Measurements from ENCODE around the gene PRAF2. TPM values are rescaled to one million over a fixed set of nuclear protein-coding genes. Genes with fewer than 3 reads are reported as not detected.
A peak's percentile ranks its signal among the peaks of the same experiment; 100 is the strongest.

The PRAF2 gene
- total RNA-seq, 1 experiment from 2014 or later = 6.3 TPM

- peak; percentile 98 for DNase-seq
Measured at GRCh38 chrX:49043220-49043986, 30.4 kb downstream of the PRAF2 start, which contains the start of gene TFE3. Gene TFE3 (minus strand): TSS chrX:49043357. CDS start chrX:49043226, 131 bp downstream.

GRCh38 chrX:49042581-49043219 lies 31.1 kb downstream of the PRAF2 start:
- H3K27me3 ChIP-seq (ENCODE audit: control insufficient read depth, insufficient read depth, low read length) = no peaks in the 10 kb centered on the region
- H3K36me3 ChIP-seq (replicated peaks; ENCODE audit: control insufficient read depth, insufficient read depth, low read length) = peaks cover 16% of the 10 kb centered on the region
- H3K4me3 ChIP-seq (ENCODE audit: insufficient read depth, low read depth, low read length) = peak overlapping the region; percentile 85
- DNase-seq = no peak

More at GRCh38 chrX:49043220-49043986, 30.4 kb downstream of the PRAF2 start, which contains the start of gene TFE3:
- Histone ChIP-seq H3K27me3 (ENCODE audit: control insufficient read depth, insufficient read depth, low read length) (no peaks in the 10 kb centered on the region), H3K4me3 (ENCODE audit: insufficient read depth, low read depth, low read length) (peak within 1 kb of the TSS; percentile 85), H3K36me3 (replicated peaks; ENCODE audit: control insufficient read depth, insufficient read depth, low read length) (peaks cover 10% of the 10 kb centered on the region)

- Histone ChIP-seq H3K4me3 (ENCODE audit: insufficient read depth, low read depth, low read length) (peak overlapping the region; percentile 85), H3K36me3 (replicated peaks; ENCODE audit: control insufficient read depth, insufficient read depth, low read length) (peaks cover 20% of the 10 kb centered on the region), H3K27me3 (ENCODE audit: control insufficient read depth, insufficient read depth, low read length) (no peaks in the 10 kb centered on the region)
- peak; percentile 19 for DNase-seq
Measured at GRCh38 chrX:49041744-49042580, 31.8 kb downstream of the PRAF2 start.

- peak; percentile 40 for DNase-seq
- H3K36me3 ChIP-seq (replicated peaks; ENCODE audit: control insufficient read depth, insufficient read depth, low read length) = peaks cover 20% of the 10 kb centered on the region
- peak overlapping the region; percentile 27 for H3K4me3 ChIP-seq (ENCODE audit: insufficient read depth, low read depth, low read length)
- H3K27me3 ChIP-seq (ENCODE audit: control insufficient read depth, insufficient read depth, low read length) = no peaks in the 10 kb centered on the region
Measured at GRCh38 chrX:49040376-49040955, 33.3 kb downstream of the PRAF2 start.

GRCh38 chrX:49039598-49040375 lies 34.0 kb downstream of the PRAF2 start:
- H3K4me3 ChIP-seq (ENCODE audit: insufficient read depth, low read depth, low read length) = peak overlapping the region; percentile 27
- DNase-seq = peak; percentile 94
- peaks cover 20% of the 10 kb centered on the region for H3K36me3 ChIP-seq (replicated peaks; ENCODE audit: control insufficient read depth, insufficient read depth, low read length)
- H3K27me3 ChIP-seq (ENCODE audit: control insufficient read depth, insufficient read depth, low read length) = no peaks in the 10 kb centered on the region

GRCh38 chrX:49037883-49038475 lies 35.8 kb downstream of the PRAF2 start:
- Histone ChIP-seq H3K36me3 (replicated peaks; ENCODE audit: control insufficient read depth, insufficient read depth, low read length) (peaks cover 35% of the 10 kb centered on the region), H3K4me3 (ENCODE audit: insufficient read depth, low read depth, low read length) (no peak overlapping the region), H3K27me3 (ENCODE audit: control insufficient read depth, insufficient read depth, low read length) (no peaks in the 10 kb centered on the region)
- DNase-seq = peak; percentile 30

GRCh38 chrX:49030283-49030682 lies 43.5 kb downstream of the PRAF2 start:
- no peak for DNase-seq
- Histone ChIP-seq H3K36me3 (replicated peaks; ENCODE audit: control insufficient read depth, insufficient read depth, low read length) (peaks cover 32% of the 10 kb centered on the region), H3K4me3 (ENCODE audit: insufficient read depth, low read depth, low read length) (no peak overlapping the region), H3K27me3 (ENCODE audit: control insufficient read depth, insufficient read depth, low read length) (no peaks in the 10 kb centered on the region)

- peaks cover 32% of the 10 kb centered on the region for H3K36me3 ChIP-seq (replicated peaks; ENCODE audit: control insufficient read depth, insufficient read depth, low read length)
- no peak overlapping the region for H3K4me3 ChIP-seq (ENCODE audit: insufficient read depth, low read depth, low read length)
- peak; percentile 92 for DNase-seq
- H3K27me3 ChIP-seq (ENCODE audit: control insufficient read depth, insufficient read depth, low read length) = no peaks in the 10 kb centered on the region
Measured at GRCh38 chrX:49029876-49030275, 43.9 kb downstream of the PRAF2 start.

Other genes with a start within 250 kb of the PRAF2 start
- gene ERAS, start 247.5 kb downstream of the PRAF2 start, total RNA-seq (2014; rRNA removed; shearing (Covaris generic)) = 0.21 TPM in 1 of 2 replicates, not detected in the other
- gene PCSK1N, start 238.4 kb downstream of the PRAF2 start, total RNA-seq (2014; rRNA removed; shearing (Covaris generic)) = 0.59 and 1.6 TPM in 2 replicates
- gene TIMM17B, start 176.2 kb downstream of the PRAF2 start, total RNA-seq (2014; rRNA removed; shearing (Covaris generic)) = 129 and 157 TPM in 2 replicates
- gene PQBP1, start 176.1 kb downstream of the PRAF2 start, total RNA-seq (2014; rRNA removed; shearing (Covaris generic)) = 30.2 and 39.8 TPM in 2 replicates
- gene SLC35A2, start 162.4 kb downstream of the PRAF2 start, total RNA-seq (2014; rRNA removed; shearing (Covaris generic)) = 12.0 and 12.3 TPM in 2 replicates
- 161 and 207 TPM in 2 replicates for gene PIM2, start 155.0 kb downstream of the PRAF2 start, total RNA-seq (2014; rRNA removed; shearing (Covaris generic))
- gene OTUD5, start 116.4 kb downstream of the PRAF2 start, total RNA-seq (2014; rRNA removed; shearing (Covaris generic)) = 32.6 and 35.1 TPM in 2 replicates
- gene KCND1, start 102.2 kb downstream of the PRAF2 start, total RNA-seq (2014; rRNA removed; shearing (Covaris generic)) = 0.76 and 1.00 TPM in 2 replicates
- gene GRIPAP1, start 71.7 kb downstream of the PRAF2 start, total RNA-seq (2014; rRNA removed; shearing (Covaris generic)) = 19.9 and 23.7 TPM in 2 replicates
- gene TFE3, start 30.6 kb downstream of the PRAF2 start, total RNA-seq (2014; rRNA removed; shearing (Covaris generic)) = 41.6 and 45.9 TPM in 2 replicates
- gene CCDC120, start 15.0 kb downstream of the PRAF2 start, total RNA-seq (2014; rRNA removed; shearing (Covaris generic)) = 4.7 and 5.8 TPM in 2 replicates
- gene WDR45, start 5.9 kb upstream of the PRAF2 start, total RNA-seq (2014; rRNA removed; shearing (Covaris generic)) = 28.5 and 33.6 TPM in 2 replicates
- gene GPKOW, start 49.7 kb upstream of the PRAF2 start, total RNA-seq (2014; rRNA removed; shearing (Covaris generic)) = 24.4 and 31.4 TPM in 2 replicates
- gene MAGIX, start 88.8 kb upstream of the PRAF2 start, total RNA-seq (2014; rRNA removed; shearing (Covaris generic)) = 0.21 and 1.00 TPM in 2 replicates
- gene PLP2, start 97.9 kb upstream of the PRAF2 start, total RNA-seq (2014; rRNA removed; shearing (Covaris generic)) = 1.1 and 1.5 TPM in 2 replicates
- 8.9 and 13.9 TPM in 2 replicates for gene PRICKLE3, start 112.4 kb upstream of the PRAF2 start, total RNA-seq (2014; rRNA removed; shearing (Covaris generic))
- gene SYP, start 126.2 kb upstream of the PRAF2 start, total RNA-seq (2014; rRNA removed; shearing (Covaris generic)) = 1.7 and 1.9 TPM in 2 replicates
- 0.55 and 2.1 TPM in 2 replicates for gene CACNA1F, start 159.3 kb upstream of the PRAF2 start, total RNA-seq (2014; rRNA removed; shearing (Covaris generic))
- 11.1 and 13.7 TPM in 2 replicates for gene CCDC22, start 161.5 kb upstream of the PRAF2 start, total RNA-seq (2014; rRNA removed; shearing (Covaris generic))
- gene FOXP3, start 190.7 kb upstream of the PRAF2 start, total RNA-seq (2014; rRNA removed; shearing (Covaris generic)) = 0.14 and 0.37 TPM in 2 replicates
- 8.9 and 16.4 TPM in 2 replicates for gene PPP1R3F, start 195.8 kb upstream of the PRAF2 start, total RNA-seq (2014; rRNA removed; shearing (Covaris generic))
- not detected in 2 replicates for gene GAGE10, start 229.6 kb upstream of the PRAF2 start, total RNA-seq (2014; rRNA removed; shearing (Covaris generic))
- gene GAGE12J, start 248.0 kb upstream of the PRAF2 start, total RNA-seq (2014; rRNA removed; shearing (Covaris generic)) = not detected in 2 replicates

Measured in H7 (cell line).